AG04449 (cell line): ENCODE measurements around the gene RPL27.

Experiments
- CTCF ChIA-PET: fragments of 350-600 bp; formaldehyde crosslinking; extraction: SDS; loops from one replicate; lab custom pipeline; 2021; ENCODE audit warnings: antibody characterized with exemption; lab: Yijun Ruan, JAX
- POLR2A ChIA-PET: fragments of 400-600, 350-600 bp; formaldehyde crosslinking; extraction: SDS; loops from one replicate; lab custom pipeline; 2020; ENCODE audit warnings: antibody characterized with exemption, inconsistent platforms; lab: Yijun Ruan, JAX
- DNase-seq: peaks from one replicate; pipeline ENCODE4 v3.0.0-alpha.2; 2010; ENCODE audit warnings: low read depth, low spot score
- H3K4me3 ChIP-seq: 2 replicates; pipeline ENCODE4 v1.5.1; 2011; ENCODE audit warnings: low read depth, mild to moderate bottlenecking, control low read depth, low read length
- TF ChIP-seq, protein P1 (sequence below): IDR thresholded peaks from one replicate; pipeline ENCODE4 v1.5.1; 2011; ENCODE audit warnings: mild to moderate bottlenecking, moderate library complexity, low read length, control low read depth, inconsistent platforms; ENCODE audit not compliant: insufficient read depth; ENCODE audit errors: missing control alignments

The RPL27 gene

GRCh38 chr17:43025766-43026537 is 27.7 kb downstream of the RPL27 start:
- DNase-seq: no peak
- CTCF ChIA-PET: interaction anchor here (1.0 kb wide), 1 partner anchor 10 kb away, joined by 3 read pairs; no protein-coding TSS in a partner anchor
- H3K4me3 ChIP-seq: no peak overlapping the region; the same call in 1 of the 2 replicates
- POLR2A ChIA-PET: interaction anchor here (0.8 kb wide), 1 partner anchor 17 kb away, joined by 3 read pairs; no protein-coding TSS in a partner anchor
- TF ChIP-seq, protein P1, sequence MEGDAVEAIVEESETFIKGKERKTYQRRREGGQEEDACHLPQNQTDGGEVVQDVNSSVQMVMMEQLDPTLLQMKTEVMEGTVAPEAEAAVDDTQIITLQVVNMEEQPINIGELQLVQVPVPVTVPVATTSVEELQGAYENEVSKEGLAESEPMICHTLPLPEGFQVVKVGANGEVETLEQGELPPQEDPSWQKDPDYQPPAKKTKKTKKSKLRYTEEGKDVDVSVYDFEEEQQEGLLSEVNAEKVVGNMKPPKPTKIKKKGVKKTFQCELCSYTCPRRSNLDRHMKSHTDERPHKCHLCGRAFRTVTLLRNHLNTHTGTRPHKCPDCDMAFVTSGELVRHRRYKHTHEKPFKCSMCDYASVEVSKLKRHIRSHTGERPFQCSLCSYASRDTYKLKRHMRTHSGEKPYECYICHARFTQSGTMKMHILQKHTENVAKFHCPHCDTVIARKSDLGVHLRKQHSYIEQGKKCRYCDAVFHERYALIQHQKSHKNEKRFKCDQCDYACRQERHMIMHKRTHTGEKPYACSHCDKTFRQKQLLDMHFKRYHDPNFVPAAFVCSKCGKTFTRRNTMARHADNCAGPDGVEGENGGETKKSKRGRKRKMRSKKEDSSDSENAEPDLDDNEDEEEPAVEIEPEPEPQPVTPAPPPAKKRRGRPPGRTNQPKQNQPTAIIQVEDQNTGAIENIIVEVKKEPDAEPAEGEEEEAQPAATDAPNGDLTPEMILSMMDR: no peak

DNA sequence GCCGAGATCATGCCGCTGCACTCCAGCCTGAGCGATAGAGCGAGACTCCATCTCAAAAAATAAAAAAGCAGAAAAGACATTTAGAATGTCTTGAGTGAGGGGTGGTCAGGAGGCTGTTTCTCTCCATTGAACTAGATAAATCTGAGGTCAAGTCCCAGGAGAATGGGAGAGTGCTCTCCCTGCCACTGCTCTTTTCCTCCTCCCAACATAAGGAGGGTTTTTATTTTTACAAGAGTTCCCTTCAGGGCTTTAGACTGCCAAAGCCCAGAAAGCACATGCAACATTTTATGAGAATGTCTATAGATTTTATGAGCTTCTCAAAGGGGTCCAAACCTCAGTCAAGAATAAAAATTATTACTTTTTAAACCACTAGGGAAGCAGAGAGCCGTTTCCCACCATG is 28.4 kb downstream of the RPL27 start:
- DNase-seq: no peak
- ChIA-PET CTCF (interaction anchor here (1.0 kb wide), 1 partner anchor 9 kb away, joined by 3 read pairs; no protein-coding TSS in a partner anchor), POLR2A (no interaction called here)
- TF ChIP-seq, protein P1: no peak
- H3K4me3 ChIP-seq: no peak overlapping the region

DNA sequence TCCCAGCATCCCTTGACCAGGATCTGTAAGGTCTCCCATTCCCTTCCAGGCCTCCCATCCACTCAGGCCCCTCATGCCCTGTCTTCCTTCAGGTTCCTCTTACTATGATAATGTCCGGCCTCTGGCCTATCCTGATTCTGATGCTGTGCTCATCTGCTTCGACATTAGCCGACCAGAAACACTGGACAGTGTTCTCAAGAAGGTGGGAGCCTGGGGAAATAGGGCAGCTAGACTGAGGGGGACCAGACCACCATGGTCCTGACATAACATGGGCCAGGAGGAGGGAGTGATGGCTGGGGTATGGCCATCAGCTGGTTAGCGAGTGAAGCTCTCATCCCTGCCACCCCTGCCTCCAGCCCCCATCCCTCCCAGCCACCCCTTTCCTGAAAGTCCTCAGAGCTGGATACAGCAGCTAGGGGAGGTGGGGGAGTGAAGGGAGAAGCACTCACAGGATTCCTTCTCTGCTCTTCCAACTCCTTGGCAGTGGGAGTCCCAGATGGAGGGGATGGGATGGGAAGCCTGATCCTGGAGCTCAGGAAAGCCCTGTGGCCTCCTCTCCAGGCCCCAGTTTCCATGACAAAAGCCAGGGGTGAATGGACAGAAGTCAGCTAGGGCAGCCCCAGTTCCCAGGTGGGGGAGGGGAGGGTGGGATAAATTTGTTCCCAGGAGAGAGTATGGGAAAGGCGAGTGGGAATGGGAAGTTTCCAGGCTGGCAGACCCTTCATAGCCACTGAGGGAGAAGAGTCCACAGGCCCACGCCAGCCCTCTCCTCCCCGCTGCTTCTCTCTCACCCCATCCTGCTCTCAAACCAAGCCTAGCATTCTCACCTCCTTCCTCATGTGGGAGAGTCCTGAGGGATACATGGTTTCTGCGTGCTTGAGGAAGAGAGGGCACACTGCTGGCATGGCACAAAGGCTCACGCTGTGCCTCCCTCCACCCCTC is 29.1 kb downstream of the RPL27 start:
- TF ChIP-seq, protein P1: no peak
- ChIA-PET POLR2A (no interaction called here), CTCF (interaction anchor here (1.0 kb wide), 1 partner anchor 8 kb away, joined by 3 read pairs; no protein-coding TSS in a partner anchor)
- H3K4me3 ChIP-seq: no peak overlapping the region
- no peak for DNase-seq

- no peak for DNase-seq
- TF ChIP-seq, protein P1: no peak
- ChIA-PET CTCF (no interaction called here), POLR2A (no interaction called here)
- no peak overlapping the region for H3K4me3 ChIP-seq
These were observed 30.1 kb downstream of the RPL27 start for GRCh38 chr17:43028221-43028861.

DNA sequence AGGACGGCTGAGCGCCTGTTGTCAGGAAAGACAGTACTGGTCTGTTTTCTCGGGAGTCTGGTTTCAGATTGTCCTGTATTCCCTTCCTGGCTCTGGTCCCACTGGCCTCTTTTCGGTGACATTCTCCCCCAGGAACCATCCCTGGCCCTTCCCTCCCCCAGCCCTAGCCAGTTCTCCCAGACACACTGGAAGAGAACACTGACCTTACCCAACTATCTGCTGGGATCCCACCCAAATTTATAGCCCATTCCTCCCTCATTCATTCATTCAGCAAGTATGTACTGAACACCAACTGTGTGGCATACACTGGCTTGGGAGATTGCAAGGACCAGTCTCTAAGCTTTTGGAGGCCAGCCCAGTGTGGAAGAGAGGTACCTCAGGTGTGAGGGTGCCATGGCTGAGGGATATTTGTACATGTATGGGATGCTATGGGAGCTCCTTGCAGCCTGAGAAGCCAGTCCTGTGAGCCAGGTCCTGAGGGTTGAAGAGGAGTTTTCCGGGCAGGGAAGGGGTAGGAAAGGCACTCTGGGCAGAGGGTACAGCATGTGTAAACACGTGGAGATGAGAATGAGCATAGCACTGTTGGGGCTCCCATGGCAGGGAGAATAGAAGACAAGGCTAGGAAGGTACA is 32.0 kb downstream of the RPL27 start:
- TF ChIP-seq, protein P1: no peak
- CTCF ChIA-PET: interaction anchor here (0.5 to 1.1 kb wide), 3 partner anchors 12 to 54 kb away, joined by 3 to 4 read pairs (median 3); no protein-coding TSS in a partner anchor
- POLR2A ChIA-PET: no interaction called here
- no peak for DNase-seq
- H3K4me3 ChIP-seq: no peak overlapping the region
